ENCODE data around the gene TM7SF2. TPM values are rescaled to one million over a fixed set of nuclear protein-coding genes. Genes with fewer than 3 reads are reported as not detected.

Gene TM7SF2
- total and polyA plus RNA-seq, 2 donors from 2014 or later: 20.9 to 88.2 TPM

DNA sequence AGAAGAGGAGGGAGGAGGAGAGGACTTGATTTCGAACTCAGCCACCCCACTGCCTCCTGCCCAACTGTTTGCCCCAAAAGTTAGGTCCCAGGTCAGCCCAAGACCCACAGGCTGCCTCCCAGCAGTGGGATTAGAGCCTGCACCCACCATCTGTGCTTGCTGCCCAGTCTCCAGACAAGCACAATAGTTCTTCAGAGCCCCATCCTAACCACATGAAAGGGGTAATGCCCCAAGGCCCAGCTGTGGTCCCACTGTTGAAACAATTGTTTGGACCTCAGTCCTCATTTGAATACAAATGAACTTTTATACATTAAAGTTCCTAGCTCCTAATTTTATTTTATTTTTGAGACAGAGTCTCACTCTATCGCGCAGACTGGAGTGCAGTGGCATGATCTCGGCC, 21.0 kb upstream of the TM7SF2 start:
- peaks cover 4 to 28% (median 9%) of the 10 kb centered on the region in 3 donors for H3K36me3 ChIP-seq (ENCODE audit: control insufficient read depth in 2 of 3, insufficient read depth in 3 of 3, low read length in 3 of 3)
- no peak for FAIRE-seq

DNA sequence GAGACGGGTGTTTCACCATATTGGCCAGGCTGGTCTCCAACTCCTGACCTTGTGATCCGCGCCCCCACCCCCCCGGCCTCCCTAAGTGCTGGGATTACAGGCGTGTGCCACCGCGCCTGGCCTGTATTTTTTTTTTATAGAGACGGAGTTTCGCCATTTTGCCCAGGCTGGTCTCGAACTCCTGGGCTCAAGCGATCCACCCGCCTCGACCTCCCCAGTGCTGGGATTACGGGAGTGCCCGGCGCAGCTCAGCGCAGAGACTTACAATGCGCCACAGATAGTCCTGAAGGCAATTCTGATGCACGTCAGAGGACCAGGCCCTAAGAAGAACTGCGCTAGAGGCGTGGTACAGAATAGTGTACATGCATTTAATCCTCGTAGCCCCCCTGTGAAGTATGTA, 16.2 kb upstream of the TM7SF2 start:
- TF ChIP-seq, protein P1, sequence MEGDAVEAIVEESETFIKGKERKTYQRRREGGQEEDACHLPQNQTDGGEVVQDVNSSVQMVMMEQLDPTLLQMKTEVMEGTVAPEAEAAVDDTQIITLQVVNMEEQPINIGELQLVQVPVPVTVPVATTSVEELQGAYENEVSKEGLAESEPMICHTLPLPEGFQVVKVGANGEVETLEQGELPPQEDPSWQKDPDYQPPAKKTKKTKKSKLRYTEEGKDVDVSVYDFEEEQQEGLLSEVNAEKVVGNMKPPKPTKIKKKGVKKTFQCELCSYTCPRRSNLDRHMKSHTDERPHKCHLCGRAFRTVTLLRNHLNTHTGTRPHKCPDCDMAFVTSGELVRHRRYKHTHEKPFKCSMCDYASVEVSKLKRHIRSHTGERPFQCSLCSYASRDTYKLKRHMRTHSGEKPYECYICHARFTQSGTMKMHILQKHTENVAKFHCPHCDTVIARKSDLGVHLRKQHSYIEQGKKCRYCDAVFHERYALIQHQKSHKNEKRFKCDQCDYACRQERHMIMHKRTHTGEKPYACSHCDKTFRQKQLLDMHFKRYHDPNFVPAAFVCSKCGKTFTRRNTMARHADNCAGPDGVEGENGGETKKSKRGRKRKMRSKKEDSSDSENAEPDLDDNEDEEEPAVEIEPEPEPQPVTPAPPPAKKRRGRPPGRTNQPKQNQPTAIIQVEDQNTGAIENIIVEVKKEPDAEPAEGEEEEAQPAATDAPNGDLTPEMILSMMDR (IDR thresholded peaks at IDR 0.05; ENCODE audit: borderline replicate concordance, extremely low read depth, insufficient read depth): no peak
- peaks cover 0 to 8% (median 7%) of the 10 kb centered on the region in 3 donors for H3K4me1 ChIP-seq (ENCODE audit: control insufficient read depth in 2 of 3, insufficient read depth in 2 of 3, low read depth in 1 of 3, low read length in 3 of 3)
- intact Hi-C loops (cut with DNase I): no loop called here
- H3K9ac ChIP-seq (ENCODE audit: low read length in 3 of 3): peak overlapping the region in 1 of 3 donors; percentile 67
- FAIRE-seq (no peak), DNase-seq (no peak)
- H3K27me3 ChIP-seq (ENCODE audit: control insufficient read depth, insufficient read depth, low read length): no peaks in the 10 kb centered on the region
- H3K4me3 ChIP-seq (ENCODE audit: low read length in 3 of 3): peak overlapping the region in 2 of 3 donors; percentile 22 to 87
- H3K9me3 ChIP-seq (ENCODE audit: control insufficient read depth in 2 of 3, insufficient read depth in 1 of 3, low read length in 3 of 3): no peaks in the 10 kb centered on the region
- no peaks in the 10 kb centered on the region for H3K36me3 ChIP-seq (ENCODE audit: control insufficient read depth in 2 of 3, insufficient read depth in 3 of 3, low read length in 3 of 3)
- peak overlapping the region in 1 of 2 donors; percentile 80 for H3K27ac ChIP-seq (ENCODE audit: low read depth in 2 of 2, low read length in 2 of 2)

More for the DNA sequence above, 21.0 kb upstream of the TM7SF2 start:
- H3K9me3 ChIP-seq (ENCODE audit: control insufficient read depth in 2 of 3, insufficient read depth in 1 of 3, low read length in 3 of 3): no peaks in the 10 kb centered on the region
- H3K27ac ChIP-seq (ENCODE audit: low read depth in 2 of 2, low read length in 2 of 2): no peak overlapping the region
- no peak for DNase-seq
- TF ChIP-seq, protein P1 (IDR thresholded peaks at IDR 0.05; ENCODE audit: borderline replicate concordance, extremely low read depth, insufficient read depth): no peak
- intact Hi-C loops (cut with DNase I): no loop called here
- H3K9ac ChIP-seq (ENCODE audit: low read length in 3 of 3): no peak overlapping the region
- H3K4me3 ChIP-seq (ENCODE audit: low read length in 3 of 3): no peak overlapping the region
- H3K4me1 ChIP-seq (ENCODE audit: control insufficient read depth in 2 of 3, insufficient read depth in 2 of 3, low read depth in 1 of 3, low read length in 3 of 3): peaks cover 0 to 4% (median 0%) of the 10 kb centered on the region in 3 donors
- H3K27me3 ChIP-seq (ENCODE audit: control insufficient read depth, insufficient read depth, low read length): no peaks in the 10 kb centered on the region

DNA sequence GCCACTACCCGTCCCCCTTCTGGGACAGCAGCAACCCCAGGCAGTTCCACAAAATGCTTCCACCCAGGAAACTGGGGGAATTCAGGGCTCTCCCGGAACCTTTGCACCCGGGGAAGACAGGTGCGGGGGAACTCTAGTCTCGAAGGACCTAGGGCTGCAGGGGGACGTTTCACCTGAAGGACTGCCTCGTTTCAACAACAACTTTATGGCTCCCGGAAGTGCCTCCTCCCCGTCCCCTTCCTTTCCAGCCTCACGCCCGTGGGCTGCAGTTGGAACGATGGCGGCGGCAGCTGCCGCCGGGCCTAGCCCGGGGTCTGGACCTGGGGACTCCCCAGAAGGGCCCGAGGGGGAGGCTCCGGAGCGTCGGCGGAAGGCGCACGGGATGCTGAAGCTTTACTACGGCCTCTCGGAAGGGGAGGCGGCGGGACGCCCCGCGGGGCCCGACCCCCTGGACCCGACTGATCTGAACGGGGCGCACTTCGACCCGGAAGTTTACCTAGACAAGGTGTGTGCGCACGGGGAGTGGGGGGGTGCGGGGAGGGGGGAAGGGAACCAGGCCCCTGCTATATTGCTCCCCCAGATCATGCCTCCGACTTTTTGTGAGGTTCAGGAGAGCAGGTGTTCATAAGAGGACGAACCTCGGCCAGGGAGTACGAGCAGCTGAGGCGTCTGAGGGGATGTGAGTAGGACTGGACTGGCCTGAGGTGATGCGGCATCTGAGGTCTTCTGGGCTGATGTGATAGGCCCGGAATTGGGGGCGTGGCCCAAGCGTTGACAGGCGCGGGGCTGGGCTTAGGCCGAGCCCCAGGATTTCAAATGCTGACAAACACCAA, 15.5 kb upstream of the TM7SF2 start, which contains the start of gene VPS51:
VPS51 (plus strand) TSS at position 241 of the 833 bp plus-strand sequence; CDS start at position 278, 37 bp downstream.
- FAIRE-seq: no peak
- DNase-seq: peak; percentile 90 to 95 (median 94)
- intact Hi-C loops (cut with DNase I): no loop called here
- Histone ChIP-seq H3K4me3 (ENCODE audit: low read length in 3 of 3) (peak within 1 kb of the TSS; percentile 87 to 94 (median 94)), H3K9me3 (ENCODE audit: control insufficient read depth in 2 of 3, insufficient read depth in 1 of 3, low read length in 3 of 3) (no peaks in the 10 kb centered on the region), H3K4me1 (ENCODE audit: control insufficient read depth in 2 of 3, insufficient read depth in 2 of 3, low read depth in 1 of 3, low read length in 3 of 3) (peaks cover 0 to 8% (median 7%) of the 10 kb centered on the region in 3 donors), H3K36me3 (ENCODE audit: control insufficient read depth in 2 of 3, insufficient read depth in 3 of 3, low read length in 3 of 3) (no peaks in the 10 kb centered on the region), H3K27ac (ENCODE audit: low read depth in 2 of 2, low read length in 2 of 2) (peak within 1 kb of the TSS; percentile 62 to 80), H3K9ac (ENCODE audit: low read length in 3 of 3) (peak within 1 kb of the TSS; percentile 67 to 80 (median 71)), H3K27me3 (ENCODE audit: control insufficient read depth, insufficient read depth, low read length) (no peaks in the 10 kb centered on the region)
- TF ChIP-seq, protein P1 (IDR thresholded peaks at IDR 0.05; ENCODE audit: borderline replicate concordance, extremely low read depth, insufficient read depth): peak; percentile 8
